ENCODE data around the gene FOXO3.

Gene FOXO3

DNA sequence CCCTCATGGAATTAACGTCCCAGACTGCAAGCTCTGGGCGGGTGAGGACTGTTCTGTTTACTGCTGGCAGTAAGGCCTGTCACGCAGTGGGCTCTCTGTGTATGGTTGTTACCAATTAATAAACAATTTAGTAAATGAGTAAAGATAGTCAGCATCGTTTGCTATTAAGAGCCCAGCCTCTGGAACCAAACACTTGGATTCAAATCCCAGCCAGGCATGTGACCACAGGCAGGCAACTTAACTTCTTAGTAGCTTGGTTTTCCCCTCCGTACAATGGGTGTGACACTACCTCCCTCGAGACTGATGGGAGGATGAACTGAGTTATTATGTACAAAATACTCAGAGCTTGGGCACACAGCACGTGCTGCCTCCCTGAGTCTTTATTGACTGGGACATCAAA lies 149.8 kb downstream of the FOXO3 start:
- TF ChIP-seq, protein P1, sequence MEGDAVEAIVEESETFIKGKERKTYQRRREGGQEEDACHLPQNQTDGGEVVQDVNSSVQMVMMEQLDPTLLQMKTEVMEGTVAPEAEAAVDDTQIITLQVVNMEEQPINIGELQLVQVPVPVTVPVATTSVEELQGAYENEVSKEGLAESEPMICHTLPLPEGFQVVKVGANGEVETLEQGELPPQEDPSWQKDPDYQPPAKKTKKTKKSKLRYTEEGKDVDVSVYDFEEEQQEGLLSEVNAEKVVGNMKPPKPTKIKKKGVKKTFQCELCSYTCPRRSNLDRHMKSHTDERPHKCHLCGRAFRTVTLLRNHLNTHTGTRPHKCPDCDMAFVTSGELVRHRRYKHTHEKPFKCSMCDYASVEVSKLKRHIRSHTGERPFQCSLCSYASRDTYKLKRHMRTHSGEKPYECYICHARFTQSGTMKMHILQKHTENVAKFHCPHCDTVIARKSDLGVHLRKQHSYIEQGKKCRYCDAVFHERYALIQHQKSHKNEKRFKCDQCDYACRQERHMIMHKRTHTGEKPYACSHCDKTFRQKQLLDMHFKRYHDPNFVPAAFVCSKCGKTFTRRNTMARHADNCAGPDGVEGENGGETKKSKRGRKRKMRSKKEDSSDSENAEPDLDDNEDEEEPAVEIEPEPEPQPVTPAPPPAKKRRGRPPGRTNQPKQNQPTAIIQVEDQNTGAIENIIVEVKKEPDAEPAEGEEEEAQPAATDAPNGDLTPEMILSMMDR (IDR thresholded peaks at IDR 0.05) = no peak
- Mint-ChIP-seq H3K36me3 (ENCODE audit: low read depth) (peaks cover 3% of the 10 kb centered on the region), H3K4me1 (peaks cover 34% of the 10 kb centered on the region), H3K4me3 (no peak overlapping the region), H3K27ac (no peak overlapping the region), H3K9me3 (no peaks in the 10 kb centered on the region), H3K27me3 (ENCODE audit: low read depth, poor library complexity) (peaks cover 16% of the 10 kb centered on the region)
- no peak for DNase-seq

DNA sequence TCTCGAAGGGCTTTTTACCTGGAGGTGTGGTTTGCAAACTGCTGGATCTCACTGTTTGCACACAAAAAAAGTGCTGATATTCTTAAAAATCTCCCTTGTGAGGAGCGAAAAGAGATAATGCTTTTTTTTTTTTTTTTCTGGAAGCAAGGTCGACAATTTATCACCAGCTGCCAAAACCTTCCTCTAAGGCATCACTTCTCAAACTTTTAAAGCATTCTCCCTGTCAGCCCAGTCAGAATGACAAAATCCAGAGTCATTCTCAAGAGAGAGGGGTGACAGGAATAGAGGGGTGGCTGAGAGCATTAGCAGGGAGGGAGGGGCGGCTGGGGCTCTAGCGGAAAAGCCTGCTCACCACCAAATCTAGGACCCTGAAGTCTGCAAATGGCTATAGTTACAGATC lies 150.4 kb downstream of the FOXO3 start:
- TF ChIP-seq, protein P1 (IDR thresholded peaks at IDR 0.05) = no peak
- no peaks in the 10 kb centered on the region for H3K36me3 Mint-ChIP-seq (ENCODE audit: low read depth)
- H3K4me1 Mint-ChIP-seq = peaks cover 39% of the 10 kb centered on the region
- DNase-seq = no peak
- no peaks in the 10 kb centered on the region for H3K9me3 Mint-ChIP-seq
- no peak overlapping the region for H3K4me3 Mint-ChIP-seq
- peaks cover 20% of the 10 kb centered on the region for H3K27me3 Mint-ChIP-seq (ENCODE audit: low read depth, poor library complexity)
- H3K27ac Mint-ChIP-seq = no peak overlapping the region

DNA sequence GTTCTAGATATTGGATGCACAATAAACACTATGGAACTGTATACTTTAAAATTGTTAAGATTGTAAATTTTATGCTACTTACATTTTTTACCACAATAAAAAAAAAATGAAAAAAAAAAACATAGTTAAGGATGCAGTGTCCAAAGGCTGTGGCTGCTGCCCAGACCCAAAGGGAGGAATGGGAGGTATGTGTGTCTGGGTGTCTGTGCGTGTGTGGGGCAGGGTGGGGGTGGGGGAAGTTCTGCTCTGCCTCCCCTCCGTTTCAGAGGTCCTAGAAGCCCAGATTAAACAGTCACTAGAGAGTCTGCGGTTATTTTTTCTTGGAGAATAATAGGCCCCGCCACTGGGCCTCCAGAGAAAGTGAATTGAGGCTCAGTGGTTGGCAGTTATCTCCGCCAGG lies 151.1 kb downstream of the FOXO3 start:
- H3K36me3 Mint-ChIP-seq (ENCODE audit: low read depth) = no peaks in the 10 kb centered on the region
- no peak overlapping the region for H3K27ac Mint-ChIP-seq
- no peak overlapping the region for H3K4me3 Mint-ChIP-seq
- H3K9me3 Mint-ChIP-seq = no peaks in the 10 kb centered on the region
- H3K4me1 Mint-ChIP-seq = peaks cover 41% of the 10 kb centered on the region
- H3K27me3 Mint-ChIP-seq (ENCODE audit: low read depth, poor library complexity) = peaks cover 20% of the 10 kb centered on the region
- TF ChIP-seq, protein P1 (IDR thresholded peaks at IDR 0.05) = no peak
- no peak for DNase-seq

DNA sequence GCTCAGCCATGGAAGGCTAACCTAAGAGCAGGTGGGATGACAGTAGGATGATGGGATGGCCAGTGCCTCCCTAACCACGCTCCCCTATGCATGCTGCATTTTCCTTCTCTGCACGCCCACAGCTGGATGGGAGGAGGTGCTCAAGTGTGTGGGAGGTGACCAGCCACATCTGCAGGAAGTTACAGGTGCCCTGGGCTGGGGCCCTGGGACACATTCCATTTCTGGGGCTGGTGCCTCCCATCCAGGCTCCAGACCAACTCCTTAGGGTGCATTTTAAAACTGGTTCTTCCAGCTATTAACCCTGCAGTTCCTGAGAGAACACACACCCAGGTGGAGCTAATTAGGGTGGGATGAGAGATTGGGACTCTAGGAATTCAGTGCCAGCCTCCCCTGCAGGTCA lies 152.2 kb downstream of the FOXO3 start:
- Mint-ChIP-seq H3K9me3 (no peaks in the 10 kb centered on the region), H3K4me1 (peaks cover 40% of the 10 kb centered on the region), H3K4me3 (no peak overlapping the region), H3K36me3 (ENCODE audit: low read depth) (no peaks in the 10 kb centered on the region), H3K27me3 (ENCODE audit: low read depth, poor library complexity) (peaks cover 20% of the 10 kb centered on the region), H3K27ac (no peak overlapping the region)
- TF ChIP-seq, protein P1 (IDR thresholded peaks at IDR 0.05) = no peak
- DNase-seq = no peak

DNA sequence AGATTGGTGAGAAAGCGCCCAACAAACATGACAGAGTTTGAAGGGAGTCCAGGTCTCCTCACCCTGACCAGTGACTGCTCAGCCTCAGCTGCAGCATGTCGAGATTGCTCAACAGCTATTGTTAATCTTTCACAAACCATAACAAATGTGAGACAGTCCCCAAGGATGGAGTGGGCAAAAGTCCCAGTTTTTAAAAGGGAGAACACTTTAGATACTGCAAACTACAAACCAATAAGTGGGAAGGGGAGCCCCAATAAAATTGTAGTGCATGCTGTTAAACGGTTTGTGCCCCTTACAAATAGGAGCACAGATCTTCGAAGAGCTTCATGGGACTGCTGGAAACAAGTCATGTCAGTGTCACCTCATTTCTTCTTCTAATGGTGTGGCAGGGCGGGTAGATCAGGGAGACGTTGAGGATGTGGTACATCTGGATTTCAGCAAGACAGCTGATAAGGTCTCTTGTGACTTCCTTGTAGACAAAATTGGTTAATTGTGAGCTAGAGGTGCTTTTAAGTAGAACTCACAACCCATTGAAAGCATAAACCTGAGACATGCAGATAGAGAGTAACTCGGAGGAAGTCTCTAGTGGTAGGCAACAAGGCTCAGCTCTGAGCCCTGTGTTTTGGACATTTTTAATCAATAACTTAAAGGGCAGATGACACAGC lies 153.5 kb downstream of the FOXO3 start:
- no peak for DNase-seq
- Mint-ChIP-seq H3K4me3 (no peak overlapping the region), H3K9me3 (no peaks in the 10 kb centered on the region), H3K36me3 (ENCODE audit: low read depth) (no peaks in the 10 kb centered on the region), H3K4me1 (peaks cover 40% of the 10 kb centered on the region), H3K27me3 (ENCODE audit: low read depth, poor library complexity) (peaks cover 17% of the 10 kb centered on the region), H3K27ac (no peak overlapping the region)
- TF ChIP-seq, protein P1 (IDR thresholded peaks at IDR 0.05) = no peak

DNA sequence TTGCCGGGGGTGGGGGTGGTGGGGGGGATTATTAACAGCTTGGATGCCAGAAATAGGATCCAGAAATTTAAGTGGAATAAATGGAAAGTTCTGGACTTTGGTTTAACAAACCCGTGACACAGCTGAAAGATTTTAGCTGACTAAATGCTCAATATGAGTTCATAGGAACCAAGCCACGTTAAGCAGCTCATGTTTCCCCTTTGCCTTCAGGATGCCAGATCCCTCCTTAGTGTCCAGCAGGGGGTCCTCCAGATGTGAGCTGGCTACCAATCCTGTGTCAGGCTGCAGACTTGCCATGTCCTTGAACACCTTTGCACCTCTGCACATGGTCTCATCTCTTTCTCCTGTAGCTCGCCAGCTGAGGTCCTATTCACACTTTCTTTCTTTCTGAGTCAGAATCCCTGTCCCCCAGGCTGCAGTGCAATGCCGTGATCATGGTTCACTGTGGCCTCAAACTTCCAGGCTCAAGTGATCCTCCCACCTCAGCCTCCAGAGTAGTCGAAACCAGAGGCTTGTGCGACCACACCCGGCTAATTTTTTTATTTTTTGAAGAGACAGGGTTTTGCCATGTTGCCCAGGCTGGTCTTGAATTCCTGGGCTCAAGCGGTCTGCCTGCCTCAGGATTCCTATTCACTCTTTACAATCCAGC lies 154.2 kb downstream of the FOXO3 start:
- DNase-seq = no peak
- Mint-ChIP-seq H3K27me3 (ENCODE audit: low read depth, poor library complexity) (peaks cover 16% of the 10 kb centered on the region), H3K27ac (no peak overlapping the region), H3K36me3 (ENCODE audit: low read depth) (no peaks in the 10 kb centered on the region), H3K4me1 (peaks cover 40% of the 10 kb centered on the region), H3K4me3 (no peak overlapping the region), H3K9me3 (no peaks in the 10 kb centered on the region)
- TF ChIP-seq, protein P1 (IDR thresholded peaks at IDR 0.05) = no peak

Data from nephron progenitor cell (in vitro differentiated cells).